Measurements from ENCODE around the gene CXCR1.

DNA sequence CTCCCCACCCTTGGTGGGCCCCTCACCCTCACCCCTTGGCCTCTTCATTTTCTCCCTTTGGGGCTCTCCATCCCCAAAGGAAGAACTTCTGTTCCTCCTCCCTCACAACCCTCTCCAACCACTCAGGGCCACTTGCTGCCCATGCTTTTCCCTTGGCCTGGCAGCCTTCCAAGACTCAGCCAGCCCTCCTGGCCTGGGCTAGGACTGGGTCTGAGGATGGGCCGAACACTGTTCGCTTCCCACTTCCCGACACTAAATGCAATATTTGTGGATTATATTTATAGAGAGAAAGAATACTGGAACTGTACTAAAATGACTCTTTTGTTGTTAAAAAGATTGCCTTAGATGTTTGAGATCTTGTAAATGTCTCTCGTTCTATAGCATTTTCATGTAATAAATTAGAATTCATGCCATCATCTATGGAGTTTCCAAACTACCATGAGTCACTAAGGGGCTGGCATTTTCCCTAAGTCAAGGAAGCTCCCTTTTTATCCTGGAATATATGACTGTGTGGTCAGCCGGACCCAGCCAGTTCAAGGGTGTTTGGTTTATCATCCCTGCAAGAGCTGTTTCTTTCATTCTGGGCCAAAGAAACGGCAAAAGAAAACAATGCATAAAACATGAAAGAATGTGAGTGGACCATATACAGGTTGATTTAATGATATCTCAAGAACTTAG lies 37.2 kb downstream of the CXCR1 start:
- TF ChIP-seq GATA3 (IDR thresholded peaks at IDR 0.05; ENCODE audit: low read depth, low read length) = no peak
- no peak for TF ChIP-seq GATA2 (IDR thresholded peaks at IDR 0.05; ENCODE audit: low read depth, low read length)
